Measurements from ENCODE around the gene PNPLA1.

Gene PNPLA1

DNA sequence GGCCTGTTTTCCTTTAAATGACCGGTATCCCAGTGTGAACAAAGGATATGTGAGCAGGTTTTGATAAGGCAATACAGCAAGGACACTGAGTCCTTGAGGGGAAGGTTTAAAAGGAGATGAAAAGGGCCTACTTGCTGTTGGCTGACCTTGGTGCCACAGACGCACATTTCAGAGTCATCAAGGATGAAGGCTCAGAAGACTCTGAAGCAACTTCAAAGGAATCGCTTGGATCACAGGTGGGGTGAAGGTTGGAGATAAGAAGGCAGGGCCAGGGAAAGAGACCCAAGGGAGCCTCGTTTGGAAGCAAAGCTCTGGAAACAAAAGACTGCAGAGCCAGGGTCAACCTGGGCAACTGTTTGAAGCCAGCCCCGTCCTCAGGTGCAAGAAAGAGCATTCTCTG is 30.1 kb upstream of the PNPLA1 start:
- no peak for TF ChIP-seq CTCF (IDR thresholded peaks at IDR 0.05; ENCODE audit: low read depth, low read length)
- no peak overlapping the region for H3K4me3 ChIP-seq (ENCODE audit: low read depth, low read length)

DNA sequence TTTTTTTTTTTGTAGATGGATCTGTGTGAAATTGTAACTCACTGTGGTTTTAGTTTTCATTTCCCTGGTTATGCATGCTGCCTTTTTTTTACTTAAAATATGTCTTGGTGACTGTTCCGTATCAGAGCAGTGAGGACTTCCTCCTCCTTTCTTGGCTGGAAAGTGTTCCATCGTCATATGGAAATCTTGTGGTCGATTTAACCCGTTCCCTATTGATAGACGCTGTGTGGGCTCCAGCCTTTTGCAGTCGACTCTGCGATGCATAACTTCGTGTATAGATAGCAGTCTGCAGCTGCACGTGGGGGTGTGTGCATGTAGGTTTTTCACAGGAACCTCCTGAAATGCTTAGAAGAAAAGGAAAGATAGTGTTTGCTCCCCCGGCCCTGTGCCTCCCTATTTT is 28.1 kb upstream of the PNPLA1 start:
- no peak overlapping the region for H3K4me3 ChIP-seq (ENCODE audit: low read depth, low read length)
- TF ChIP-seq CTCF (IDR thresholded peaks at IDR 0.05; ENCODE audit: low read depth, low read length) = no peak

DNA sequence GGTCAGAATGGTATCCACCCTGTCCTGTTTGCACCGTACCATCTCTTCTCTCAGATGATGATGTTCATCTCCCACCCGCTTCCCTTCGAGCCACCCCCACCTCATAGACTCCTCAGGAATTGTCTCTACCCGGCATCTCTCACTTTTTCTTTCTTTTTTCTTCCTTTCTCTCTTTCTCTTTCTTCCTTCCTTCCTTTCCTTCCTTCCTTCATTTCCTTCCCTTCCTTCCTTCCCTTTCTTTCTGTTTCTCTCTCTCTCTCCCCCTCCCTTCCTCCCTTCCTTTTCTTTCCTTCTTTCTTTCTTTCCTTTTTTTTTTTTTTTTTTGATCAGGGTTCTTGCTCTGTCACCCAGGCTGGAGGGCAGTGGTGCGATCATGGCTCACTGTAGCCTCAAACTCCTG is 27.7 kb upstream of the PNPLA1 start:
- no peak overlapping the region for H3K4me3 ChIP-seq (ENCODE audit: low read depth, low read length)

GRCh38 chr6:36242626-36243025 is 27.2 kb upstream of the PNPLA1 start:
- H3K4me3 ChIP-seq (ENCODE audit: low read depth, low read length) = no peak overlapping the region
- TF ChIP-seq CTCF (IDR thresholded peaks at IDR 0.05; ENCODE audit: low read depth, low read length) = no peak

More for the DNA sequence above, 27.7 kb upstream of the PNPLA1 start:
- TF ChIP-seq CTCF (IDR thresholded peaks at IDR 0.05; ENCODE audit: low read depth, low read length) = no peak

GRCh38 chr6:36243562-36244212 is 26.2 kb upstream of the PNPLA1 start:
- TF ChIP-seq CTCF (IDR thresholded peaks at IDR 0.05; ENCODE audit: low read depth, low read length) = no peak
- no peak overlapping the region for H3K4me3 ChIP-seq (ENCODE audit: low read depth, low read length)

- TF ChIP-seq CTCF (IDR thresholded peaks at IDR 0.05; ENCODE audit: low read depth, low read length) = no peak
These were observed 25.1 kb upstream of the PNPLA1 start for GRCh38 chr6:36244641-36245280.

GRCh38 chr6:36245572-36246061 is 24.2 kb upstream of the PNPLA1 start:
- no peak overlapping the region for H3K4me3 ChIP-seq (ENCODE audit: low read depth, low read length)

More at GRCh38 chr6:36244641-36245280, 25.1 kb upstream of the PNPLA1 start:
- H3K4me3 ChIP-seq (ENCODE audit: low read depth, low read length) = no peak overlapping the region

More at GRCh38 chr6:36245572-36246061, 24.2 kb upstream of the PNPLA1 start:
- TF ChIP-seq CTCF (IDR thresholded peaks at IDR 0.05; ENCODE audit: low read depth, low read length) = no peak

All from WI38 (cell line).